NCI-H82 (cell line): ENCODE measurements around the gene GJC1.
A peak's percentile ranks its signal among the peaks of the same experiment; 100 is the strongest.

Experiments used
- DNase-seq: peaks from one replicate; lab custom pipeline; 2025; lab: John Stamatoyannopoulos, UW

The GJC1 gene

DNA sequence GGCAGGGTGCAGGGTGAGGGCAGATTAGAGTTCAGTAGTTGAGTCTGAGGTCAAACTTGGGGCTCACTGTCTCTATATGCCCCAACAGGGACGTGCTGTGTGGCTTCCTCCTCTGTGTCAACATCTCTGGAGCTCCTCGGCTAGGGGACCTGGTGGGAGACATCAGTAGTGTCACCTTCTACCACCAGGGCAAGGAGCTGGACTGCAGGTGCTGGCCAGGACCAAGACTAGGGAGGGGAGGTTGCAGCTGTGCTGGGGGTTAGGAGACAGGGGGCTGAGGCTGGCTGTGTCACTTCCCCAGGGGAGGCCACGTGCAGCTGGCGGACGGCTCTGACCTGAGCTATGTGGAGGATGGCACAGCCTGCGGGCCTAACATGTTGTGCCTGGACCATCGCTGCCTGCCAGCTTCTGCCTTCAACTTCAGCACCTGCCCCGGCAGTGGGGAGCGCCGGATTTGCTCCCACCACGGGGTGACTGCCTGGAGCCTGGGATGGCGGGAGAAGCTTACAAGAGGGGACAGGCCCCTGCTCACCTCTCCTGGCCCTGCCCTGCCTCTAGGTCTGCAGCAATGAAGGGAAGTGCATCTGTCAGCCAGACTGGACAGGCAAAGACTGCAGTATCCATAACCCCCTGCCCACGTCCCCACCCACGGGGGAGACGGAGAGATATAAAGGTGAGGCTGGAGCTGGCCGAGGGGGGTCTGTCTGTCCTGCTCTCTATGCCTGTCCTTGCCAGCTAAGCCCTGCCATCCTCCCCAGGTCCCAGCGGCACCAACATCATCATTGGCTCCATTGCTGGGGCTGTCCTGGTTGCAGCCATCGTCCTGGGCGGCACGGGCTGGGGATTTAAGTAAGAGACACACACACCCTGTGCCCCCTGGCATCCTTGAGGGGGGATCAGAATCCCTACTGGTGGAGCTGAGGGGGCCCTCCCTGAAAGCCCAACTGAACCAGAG is 52.4 kb downstream of the GJC1 start:
- no peak for DNase-seq

DNA sequence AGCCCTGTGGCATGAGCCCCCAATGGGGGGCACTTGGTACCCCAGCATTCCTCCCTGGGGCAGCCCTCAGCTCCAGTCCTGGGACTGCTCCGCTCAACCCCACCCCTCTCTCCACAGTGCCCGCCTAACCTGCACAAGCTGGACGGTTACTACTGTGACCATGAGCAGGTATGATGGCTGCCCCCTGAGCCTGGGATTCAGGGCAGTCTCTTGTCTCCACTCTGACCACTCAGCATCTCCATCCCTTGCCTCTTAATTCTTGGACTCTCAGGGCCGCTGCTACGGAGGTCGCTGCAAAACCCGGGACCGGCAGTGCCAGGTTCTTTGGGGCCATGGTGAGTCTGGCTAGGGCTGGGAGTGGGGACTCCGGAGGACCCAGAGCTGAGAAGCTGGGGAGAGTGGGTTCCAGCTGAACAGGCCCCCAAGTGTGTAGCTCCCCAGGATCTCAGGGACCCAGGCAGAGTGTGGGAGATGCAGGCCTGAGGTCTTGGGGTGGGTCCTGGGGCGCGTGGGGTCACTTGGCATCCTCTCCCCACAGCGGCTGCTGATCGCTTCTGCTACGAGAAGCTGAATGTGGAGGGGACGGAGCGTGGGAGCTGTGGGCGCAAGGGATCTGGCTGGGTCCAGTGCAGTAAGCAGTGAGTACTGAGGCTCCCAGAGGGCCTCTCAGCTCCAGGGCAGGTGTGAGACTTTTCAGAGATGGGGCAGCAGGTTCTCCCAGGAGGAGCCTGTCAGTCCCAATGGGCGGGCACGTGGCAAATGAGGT is 53.3 kb downstream of the GJC1 start:
- no peak for DNase-seq

DNA sequence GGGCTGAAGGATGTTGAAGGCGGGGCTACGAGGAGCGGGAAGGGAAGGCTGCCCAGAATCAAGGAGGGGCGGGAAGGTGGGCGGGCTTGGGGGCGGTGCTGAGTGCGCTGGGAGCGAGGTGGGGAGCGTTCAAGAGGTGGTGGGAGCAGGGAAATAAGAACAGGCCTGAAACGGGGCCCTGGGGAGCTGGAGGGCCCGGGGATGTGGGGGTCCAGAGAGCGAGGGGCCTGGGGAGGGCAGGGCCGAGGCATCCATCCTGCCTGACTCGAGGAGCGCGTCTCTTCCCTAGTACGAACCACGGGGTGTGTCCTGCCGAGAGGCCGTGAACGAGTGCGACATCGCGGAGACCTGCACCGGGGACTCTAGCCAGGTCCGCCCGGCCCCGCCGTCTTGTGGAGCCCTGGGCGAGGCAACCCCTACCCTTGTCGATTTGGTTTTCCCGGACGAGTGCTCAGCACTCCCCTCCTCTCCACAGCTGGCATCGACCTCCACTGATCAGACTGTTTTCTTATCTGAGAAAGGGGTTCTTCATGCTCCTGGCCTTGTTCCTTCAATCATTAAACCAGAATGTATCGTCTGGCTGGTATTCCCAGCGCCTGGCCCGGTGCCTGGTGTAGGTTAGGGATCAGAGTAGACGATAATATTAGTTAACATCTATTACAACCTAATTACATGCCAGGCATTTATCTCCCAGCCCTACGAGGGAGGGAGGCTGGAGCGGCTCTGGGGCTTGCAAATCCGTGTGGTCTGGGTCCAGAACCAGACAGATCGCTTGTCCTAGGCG is 54.1 kb downstream of the GJC1 start:
- no peak for DNase-seq

DNA sequence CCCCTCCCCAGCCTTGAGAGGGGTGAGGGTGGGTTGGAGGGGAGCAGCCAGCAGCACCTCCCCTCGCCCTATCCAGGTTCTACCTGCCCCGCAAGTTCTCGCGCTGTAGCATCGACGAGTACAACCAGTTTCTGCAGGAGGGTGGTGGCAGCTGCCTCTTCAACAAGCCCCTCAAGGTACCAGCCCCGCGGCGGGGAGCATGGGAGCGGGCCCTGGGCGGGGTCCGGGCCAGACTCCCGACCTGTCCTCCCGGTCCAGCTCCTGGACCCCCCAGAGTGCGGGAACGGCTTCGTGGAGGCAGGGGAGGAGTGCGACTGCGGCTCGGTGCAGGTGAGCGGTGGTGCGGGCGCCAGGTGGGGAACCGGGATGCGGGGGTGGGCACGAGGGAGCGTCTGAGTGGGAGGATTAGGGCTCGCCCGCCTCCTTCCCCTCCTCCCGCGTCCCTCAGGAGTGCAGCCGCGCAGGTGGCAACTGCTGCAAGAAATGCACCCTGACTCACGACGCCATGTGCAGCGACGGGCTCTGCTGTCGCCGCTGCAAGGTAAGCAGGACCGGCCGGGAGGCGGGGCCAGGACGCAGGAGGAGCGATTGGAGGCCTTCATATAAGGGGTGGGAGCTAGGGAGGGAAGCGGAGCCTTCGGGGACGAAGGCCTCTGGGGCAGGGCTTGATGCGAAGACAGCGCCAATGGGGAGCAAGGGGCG is 54.8 kb downstream of the GJC1 start:
- peak; percentile 100 for DNase-seq

DNA sequence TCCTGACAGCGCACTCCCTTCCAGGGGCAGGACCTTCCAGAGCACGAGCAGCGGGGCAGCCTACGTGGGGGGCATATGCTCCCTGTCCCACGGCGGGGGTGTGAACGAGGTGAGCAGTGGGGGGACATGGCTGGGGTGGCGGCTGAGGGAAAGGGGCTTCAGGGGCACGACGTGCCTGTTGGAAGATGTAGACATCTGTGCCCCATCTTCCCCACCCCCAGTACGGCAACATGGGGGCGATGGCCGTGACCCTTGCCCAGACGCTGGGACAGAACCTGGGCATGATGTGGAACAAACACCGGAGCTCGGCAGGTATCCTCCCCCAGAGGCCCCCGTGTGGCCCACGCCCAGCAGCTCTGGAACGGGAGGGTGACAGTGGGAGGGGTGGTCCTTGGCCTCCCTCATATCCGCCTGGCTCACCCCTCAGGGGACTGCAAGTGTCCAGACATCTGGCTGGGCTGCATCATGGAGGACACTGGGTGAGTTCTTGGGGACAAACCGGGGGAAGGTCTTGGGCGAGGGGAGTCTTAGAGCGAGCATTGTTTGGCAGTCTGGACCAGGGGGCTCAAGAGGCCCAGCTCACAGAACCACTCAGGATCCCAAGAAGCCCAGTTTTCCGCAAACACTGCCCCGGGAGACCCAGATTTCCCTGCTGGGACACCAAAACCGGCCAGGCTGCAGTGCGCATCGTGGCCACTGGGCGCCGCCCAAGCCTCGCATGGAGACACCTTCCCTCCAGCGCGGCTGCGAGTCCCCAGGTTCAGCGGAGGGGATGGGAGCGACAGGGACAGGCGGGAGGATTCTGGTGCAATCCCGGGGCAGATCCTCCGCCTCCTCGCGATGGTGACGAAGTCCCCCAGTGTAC is 55.6 kb downstream of the GJC1 start:
- peak; percentile 94 for DNase-seq

DNA sequence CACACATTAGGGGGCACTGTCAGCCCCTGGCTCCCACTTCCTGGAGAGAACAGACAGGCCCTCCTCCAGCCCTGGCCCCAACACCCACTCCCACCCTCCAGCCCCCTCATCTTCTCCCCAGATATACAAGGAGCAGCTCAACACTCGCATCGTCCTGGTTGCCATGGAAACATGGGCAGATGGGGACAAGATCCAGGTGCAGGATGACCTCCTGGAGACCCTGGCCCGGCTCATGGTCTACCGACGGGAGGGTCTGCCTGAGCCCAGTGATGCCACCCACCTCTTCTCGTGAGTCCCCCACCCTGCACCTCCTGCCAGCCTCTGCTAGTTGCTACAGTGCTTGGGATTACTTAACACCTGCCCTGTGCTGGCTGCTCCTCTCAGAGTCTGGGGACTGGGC is 56.9 kb downstream of the GJC1 start:
- DNase-seq: no peak

DNA sequence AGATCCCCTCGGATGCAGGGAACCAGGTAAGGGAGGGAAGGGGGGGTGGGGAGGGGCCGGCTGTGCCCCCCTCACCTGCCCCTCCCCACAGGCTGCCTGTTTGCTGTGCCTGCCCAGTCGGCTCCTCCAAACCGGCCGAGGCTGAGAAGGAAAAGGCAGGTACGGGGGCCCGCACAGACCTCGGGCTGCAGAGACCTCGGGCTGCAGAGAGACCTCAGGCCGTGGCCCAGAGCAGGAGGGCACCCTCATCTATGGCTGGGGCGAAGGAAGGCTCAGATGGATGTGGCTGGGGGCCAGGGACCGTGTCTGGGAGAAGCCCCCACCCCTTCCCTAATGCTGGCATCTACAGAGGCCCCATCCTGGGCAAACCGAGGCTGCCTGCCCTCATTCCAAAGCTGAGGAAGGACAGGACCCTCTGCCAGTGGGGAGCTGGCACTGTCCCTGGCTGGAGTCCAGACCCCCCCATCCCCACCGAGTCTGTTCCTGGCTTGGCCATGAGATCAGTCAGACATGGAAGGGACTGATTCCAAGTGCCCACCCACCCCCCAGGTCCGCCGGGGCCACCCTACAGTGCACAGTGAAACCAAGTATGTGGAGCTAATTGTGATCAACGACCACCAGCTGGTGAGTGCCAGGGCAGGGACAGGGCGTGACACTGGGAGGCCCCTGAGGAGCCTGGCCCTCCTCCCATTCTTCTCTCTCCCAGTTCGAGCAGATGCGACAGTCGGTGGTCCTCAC is 57.6 kb downstream of the GJC1 start:
- DNase-seq: no peak

DNA sequence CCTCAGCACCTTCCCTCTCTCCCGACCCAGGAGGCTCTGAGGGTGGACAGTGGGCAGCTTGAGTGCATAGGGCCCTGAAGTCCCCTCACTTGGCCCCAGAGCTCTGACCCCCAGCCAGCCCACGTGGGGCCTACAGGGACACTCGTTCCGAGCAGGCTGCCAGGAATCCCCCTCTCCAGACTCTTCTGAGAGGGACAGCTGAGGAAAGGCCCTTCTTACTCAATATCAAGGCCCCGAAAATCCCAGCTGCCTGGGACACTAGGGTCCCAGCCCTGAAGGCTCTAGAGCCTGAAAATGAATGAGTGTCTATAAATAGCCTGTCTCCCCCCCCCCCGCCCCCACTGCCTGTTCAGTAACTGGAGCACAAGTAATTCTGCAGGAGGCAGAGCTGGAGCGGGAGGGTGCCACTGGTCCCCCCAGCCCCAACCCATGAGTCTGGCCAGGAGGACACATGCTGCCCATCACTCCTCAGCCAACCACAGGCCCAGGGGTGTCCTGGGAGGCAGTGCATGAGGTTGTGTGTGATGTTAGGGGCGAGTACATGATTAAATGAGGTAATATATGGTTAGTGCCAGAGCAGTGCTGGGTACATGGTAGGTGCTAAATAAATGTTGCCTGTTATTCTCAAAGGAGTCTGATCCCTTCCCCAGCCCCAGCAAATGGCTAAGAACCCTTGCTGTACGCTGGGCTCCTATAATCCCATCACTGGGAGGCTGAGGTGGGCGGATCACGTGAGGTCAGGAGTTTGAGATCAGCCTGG is 59.7 kb downstream of the GJC1 start:
- DNase-seq: peak; percentile 59

DNA sequence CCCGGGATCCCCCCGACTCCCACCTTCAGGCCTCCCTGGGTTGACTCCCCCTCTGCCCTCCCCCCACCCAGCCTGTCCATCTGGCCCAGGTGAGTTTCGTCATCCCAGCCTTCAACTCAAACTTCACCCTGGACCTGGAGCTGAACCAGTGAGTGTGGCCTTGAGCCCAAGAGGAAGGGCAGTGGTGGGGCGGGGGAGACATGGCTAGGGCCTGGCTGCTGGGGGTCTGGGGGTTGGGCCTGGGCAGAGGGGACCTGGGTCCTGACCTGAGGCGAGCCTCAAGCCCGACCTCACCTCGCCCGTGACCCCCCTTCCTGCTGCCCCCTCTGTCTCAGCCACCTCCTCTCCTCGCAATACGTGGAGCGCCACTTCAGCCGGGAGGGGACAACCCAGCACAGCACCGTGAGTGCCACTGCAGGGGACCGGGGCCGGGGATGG is 60.4 kb downstream of the GJC1 start:
- no peak for DNase-seq

DNA sequence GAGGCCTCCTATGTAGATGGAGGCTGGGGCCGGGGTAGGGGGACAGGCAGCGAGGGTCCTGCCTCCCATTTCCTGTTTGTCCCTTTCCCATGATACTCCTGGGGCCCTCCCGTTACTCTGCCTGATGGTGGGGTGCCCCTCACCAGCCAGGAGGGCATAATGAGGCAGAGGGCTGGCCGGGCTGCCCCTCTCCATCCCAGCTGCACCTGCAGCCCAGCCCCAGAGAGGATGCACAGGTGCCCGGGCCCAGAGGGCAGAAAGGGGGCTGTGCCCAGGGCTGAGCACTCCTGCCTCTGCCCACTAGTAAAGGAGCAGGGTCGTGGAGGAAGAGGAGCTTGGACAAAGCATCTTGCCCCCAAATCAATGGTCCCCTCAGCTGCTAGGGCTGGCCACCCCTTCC is 60.9 kb downstream of the GJC1 start:
- DNase-seq: no peak

DNA sequence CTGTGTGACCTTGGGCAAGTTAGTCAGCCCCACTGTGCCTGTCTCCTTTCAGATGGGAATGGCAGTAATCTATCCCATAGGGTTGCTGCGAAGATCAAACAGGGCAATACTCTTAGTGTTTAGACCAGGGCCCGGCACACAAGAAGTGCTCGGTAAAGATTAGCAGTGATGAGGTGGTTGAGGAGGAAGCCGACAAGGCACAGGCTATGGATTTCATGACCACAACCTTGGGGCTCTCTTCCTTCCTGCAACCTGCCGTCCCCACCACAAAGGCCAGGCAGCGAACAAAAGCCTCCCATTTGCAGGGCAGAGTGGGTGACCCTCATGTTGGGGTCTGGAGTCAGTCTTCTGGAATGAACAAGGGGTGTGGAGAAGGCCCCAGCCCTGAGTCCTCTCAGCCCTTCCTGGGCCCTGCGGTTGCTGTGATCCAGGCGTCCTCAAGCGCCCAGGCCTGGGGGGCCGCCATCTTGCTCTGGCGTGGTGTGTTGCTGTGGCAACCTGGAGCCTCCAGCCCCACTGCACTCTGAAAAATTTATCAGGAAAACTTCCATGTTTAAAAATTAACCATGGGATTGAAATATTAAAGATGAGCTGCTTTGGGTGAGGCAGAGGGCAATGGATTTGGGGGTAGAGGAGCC is 61.5 kb downstream of the GJC1 start:
- DNase-seq: no peak

DNA sequence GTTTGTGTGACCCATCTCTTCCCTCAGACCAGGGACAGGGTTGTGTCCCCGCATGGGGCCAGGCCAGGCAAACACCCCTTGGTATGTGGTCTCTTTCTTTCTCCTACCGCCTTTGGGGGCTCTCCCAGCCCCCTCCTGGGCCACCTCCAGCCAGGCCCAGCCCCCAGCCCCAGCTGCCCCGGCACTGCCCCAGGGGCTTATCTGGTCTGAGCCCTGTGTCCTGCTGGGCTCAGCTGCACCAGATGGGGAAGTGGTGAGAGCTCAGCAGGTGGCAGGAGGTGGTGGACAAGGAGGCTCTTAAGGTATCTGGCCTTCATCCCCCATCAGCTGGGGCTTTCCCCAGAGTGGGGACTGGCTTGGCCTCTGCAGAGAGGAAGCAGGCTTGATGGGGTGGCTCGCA is 62.6 kb downstream of the GJC1 start:
- DNase-seq: peak; percentile 69

DNA sequence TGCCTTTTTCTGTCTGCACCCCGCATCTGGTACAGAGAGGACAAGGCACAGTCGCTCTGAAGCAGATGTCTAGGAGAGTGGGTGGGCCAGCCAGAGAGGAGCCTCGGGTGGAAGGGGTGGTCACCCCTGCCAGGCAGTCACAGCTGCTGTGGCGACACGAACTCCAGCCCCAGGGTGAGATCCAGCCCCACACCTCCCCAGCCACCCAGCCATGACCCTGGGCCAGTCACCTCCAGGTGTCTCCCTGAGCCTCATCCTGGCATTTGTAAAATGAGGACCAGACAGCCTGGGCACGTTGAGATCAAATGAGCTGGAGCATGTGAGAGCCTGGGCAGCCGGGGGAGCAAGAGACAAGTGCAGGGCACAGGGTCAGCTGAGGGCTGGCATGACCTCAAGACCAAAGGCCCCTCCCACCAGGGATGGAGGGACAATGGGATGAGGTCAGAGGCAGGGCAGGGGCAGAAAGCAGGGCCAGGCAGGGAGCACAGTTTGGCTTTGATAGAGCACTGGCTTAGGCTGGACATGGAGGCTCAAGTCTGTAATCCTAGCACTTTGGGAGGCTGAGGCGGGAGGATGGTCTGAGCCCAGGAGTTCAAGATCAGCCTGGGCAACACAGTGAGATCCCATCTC is 63.6 kb downstream of the GJC1 start:
- no peak for DNase-seq

DNA sequence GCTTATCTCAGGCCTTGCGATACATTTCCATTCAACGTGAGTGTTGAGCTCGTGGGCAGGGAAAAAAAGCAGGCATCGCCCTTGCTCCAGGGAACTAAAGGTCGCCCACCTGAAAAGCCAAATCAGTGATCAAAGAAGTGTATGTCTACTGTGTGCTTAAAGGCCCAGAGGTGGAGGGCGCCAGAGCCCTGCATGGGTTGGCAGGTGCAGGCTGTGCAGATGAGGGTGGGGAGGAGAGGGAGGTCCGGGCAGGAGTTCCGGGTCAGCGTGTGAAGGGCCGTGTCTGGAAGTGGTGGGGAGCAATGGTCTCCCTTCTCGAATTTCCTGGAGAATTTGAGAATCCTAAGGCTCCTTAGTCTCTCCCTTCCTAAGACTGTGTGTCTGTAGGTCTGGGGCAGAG is 64.1 kb downstream of the GJC1 start:
- DNase-seq: no peak

DNA sequence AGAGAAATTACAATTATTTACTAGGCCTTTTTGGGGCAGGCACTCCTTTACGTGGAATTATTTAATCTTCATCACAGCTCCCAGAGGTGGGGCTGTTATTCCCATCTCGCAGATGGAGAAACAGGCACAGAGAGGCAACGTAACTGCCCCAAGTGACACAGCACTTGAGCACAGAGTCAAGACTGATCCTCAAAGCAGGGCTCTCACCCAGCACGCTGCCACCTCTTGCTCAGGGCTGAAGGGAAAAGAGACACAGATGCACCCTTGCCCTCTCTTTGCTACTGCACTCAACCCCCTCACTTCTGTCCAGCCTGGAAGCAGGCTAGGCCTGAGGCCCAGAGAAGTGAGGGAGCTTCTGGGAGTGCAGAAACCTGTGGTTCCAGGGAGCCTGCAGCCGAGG is 66.9 kb downstream of the GJC1 start:
- DNase-seq: no peak

DNA sequence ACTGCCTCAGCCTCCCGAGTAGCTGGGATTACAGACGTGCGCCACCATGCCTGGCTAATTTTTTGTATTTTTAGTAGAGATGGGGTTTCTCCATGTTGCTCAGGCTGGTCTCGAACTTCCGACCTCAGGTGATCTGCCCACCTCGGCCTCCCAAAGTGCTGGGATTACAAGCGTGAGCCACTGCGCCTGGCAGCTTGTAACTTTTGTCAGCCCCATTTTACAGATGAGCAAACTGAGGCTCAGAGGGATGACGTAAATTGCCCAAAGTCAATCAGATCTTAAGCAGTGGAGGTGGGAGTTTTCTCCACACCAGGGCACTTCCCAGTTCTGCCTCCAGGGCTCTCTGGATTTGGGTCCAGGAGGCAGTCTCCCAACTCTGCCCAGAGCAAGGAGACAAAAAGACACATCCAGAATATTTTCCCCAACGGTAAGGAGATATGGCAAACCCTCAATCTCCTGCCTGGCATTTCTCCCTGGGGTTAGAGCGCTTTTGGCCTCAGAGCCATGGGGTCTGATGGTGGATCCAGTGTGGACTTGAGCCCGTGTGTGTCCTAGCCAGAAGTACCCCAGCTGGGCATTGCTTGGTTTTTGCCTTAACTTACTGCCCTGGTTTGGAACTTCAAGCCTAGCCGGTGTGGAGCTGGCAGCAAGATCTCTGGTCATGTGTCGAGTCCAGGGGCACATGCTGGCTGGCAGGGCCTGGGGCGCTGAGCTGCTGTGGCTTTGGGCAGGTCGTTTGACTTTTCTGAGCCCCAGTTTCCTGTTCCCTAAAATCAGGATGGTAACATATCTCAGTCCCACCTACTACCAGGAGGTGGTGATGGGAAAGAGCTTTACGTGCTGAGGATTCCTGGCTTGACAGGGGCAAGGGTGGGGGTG is 67.9 kb downstream of the GJC1 start:
- no peak for DNase-seq
